Calu3 (cell line): ENCODE data around the gene FOXP2. TPM values are rescaled to one million over a fixed set of nuclear protein-coding genes. Genes with fewer than 3 reads are reported as not detected.

Source experiments
- BruUV-seq: library from RNA; stranded (reverse); fragments of 400-500 nt; replicated peaks from 2 replicates; lab custom pipeline; 2021; lab: Mats Ljungman, UMichigan
- CTCF ChIA-PET: fragments of 300-600 bp; sonication (Branson Sonifier 250); formaldehyde crosslinking; loops from one replicate; lab custom pipeline; 2022; ENCODE audit warnings: antibody characterized with exemption; lab: Charles Lee
- DNase-seq: peaks from one replicate; pipeline ENCODE4 v3.0.0; 2022
- H3K27ac Mint-ChIP-seq: one replicate; pipeline ENCODE4 v1.8.0; 2022; ENCODE audit warnings: mixed read lengths; ENCODE audit not compliant: unreplicated experiment
- H3K27me3 Mint-ChIP-seq: one replicate; pipeline ENCODE4 v1.8.0; 2022; ENCODE audit warnings: mixed read lengths; ENCODE audit not compliant: unreplicated experiment
- H3K36me3 Mint-ChIP-seq: one replicate; pipeline ENCODE4 v1.8.0; 2022; ENCODE audit warnings: mild to moderate bottlenecking, moderate library complexity, mixed read lengths; ENCODE audit not compliant: insufficient read depth, unreplicated experiment
- H3K4me1 Mint-ChIP-seq: one replicate; pipeline ENCODE4 v1.8.0; 2022; ENCODE audit warnings: mild to moderate bottlenecking, low read depth, mixed read lengths; ENCODE audit not compliant: unreplicated experiment
- H3K4me3 Mint-ChIP-seq: one replicate; pipeline ENCODE4 v1.8.0; 2022; ENCODE audit warnings: mild to moderate bottlenecking, low read depth, moderate library complexity, mixed read lengths; ENCODE audit not compliant: unreplicated experiment
- H3K9me3 Mint-ChIP-seq: one replicate; pipeline ENCODE4 v1.8.0; 2022; ENCODE audit warnings: low read depth, mixed read lengths; ENCODE audit not compliant: unreplicated experiment
- intact Hi-C: fragments of 100-400 bp; cut with micrococcal nuclease; formaldehyde crosslinking; loops from one replicate; pipeline ENCODE4 v1.10.0; 2022; ENCODE audit not compliant: unreplicated experiment
- total RNA-seq: library from RNA; stranded (reverse); gene quantifications from 2 replicates; pipeline ENCODE4 v1.2.3, GENCODE V29; 2022
- TF ChIP-seq, protein P1 (sequence below): fragments of 200-600 bp; IDR thresholded peaks from one replicate; pipeline ENCODE4 v1.8.0; 2022; ENCODE audit warnings: antibody characterized with exemption; ENCODE audit not compliant: unreplicated experiment

FOXP2 gene
- total RNA-seq, 1 experiment from 2014 or later = 2.5 TPM

DNA sequence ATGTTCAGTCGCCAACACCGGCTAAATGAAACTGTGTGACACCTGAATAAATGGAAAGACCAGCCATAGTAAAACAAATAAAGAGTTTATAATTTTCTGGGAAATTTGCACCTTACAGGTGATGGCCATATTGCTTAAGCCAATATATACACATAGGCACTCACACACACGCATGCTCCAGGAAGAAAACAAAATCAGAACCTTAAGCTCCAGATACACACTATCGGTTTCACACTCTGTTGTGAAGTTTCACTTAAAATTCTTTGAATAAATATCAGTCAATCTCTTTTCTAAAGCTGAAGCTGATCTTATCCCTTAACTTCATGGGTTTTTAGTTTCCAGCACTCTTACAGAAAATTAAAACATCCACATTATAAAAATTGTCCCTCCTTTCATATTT is 280.6 kb downstream of the FOXP2 start:
- H3K27ac Mint-ChIP-seq = no peak overlapping the region
- no peak overlapping the region for H3K4me3 Mint-ChIP-seq
- H3K27me3 Mint-ChIP-seq = no peaks in the 10 kb centered on the region
- TF ChIP-seq, protein P1, sequence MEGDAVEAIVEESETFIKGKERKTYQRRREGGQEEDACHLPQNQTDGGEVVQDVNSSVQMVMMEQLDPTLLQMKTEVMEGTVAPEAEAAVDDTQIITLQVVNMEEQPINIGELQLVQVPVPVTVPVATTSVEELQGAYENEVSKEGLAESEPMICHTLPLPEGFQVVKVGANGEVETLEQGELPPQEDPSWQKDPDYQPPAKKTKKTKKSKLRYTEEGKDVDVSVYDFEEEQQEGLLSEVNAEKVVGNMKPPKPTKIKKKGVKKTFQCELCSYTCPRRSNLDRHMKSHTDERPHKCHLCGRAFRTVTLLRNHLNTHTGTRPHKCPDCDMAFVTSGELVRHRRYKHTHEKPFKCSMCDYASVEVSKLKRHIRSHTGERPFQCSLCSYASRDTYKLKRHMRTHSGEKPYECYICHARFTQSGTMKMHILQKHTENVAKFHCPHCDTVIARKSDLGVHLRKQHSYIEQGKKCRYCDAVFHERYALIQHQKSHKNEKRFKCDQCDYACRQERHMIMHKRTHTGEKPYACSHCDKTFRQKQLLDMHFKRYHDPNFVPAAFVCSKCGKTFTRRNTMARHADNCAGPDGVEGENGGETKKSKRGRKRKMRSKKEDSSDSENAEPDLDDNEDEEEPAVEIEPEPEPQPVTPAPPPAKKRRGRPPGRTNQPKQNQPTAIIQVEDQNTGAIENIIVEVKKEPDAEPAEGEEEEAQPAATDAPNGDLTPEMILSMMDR = no peak
- no TSS peak for BruUV-seq
- no peaks in the 10 kb centered on the region for H3K4me1 Mint-ChIP-seq
- intact Hi-C loops = no loop called here
- H3K9me3 Mint-ChIP-seq = no peaks in the 10 kb centered on the region
- CTCF ChIA-PET = no interaction called here
- no peak for DNase-seq
- no peaks in the 10 kb centered on the region for H3K36me3 Mint-ChIP-seq

DNA sequence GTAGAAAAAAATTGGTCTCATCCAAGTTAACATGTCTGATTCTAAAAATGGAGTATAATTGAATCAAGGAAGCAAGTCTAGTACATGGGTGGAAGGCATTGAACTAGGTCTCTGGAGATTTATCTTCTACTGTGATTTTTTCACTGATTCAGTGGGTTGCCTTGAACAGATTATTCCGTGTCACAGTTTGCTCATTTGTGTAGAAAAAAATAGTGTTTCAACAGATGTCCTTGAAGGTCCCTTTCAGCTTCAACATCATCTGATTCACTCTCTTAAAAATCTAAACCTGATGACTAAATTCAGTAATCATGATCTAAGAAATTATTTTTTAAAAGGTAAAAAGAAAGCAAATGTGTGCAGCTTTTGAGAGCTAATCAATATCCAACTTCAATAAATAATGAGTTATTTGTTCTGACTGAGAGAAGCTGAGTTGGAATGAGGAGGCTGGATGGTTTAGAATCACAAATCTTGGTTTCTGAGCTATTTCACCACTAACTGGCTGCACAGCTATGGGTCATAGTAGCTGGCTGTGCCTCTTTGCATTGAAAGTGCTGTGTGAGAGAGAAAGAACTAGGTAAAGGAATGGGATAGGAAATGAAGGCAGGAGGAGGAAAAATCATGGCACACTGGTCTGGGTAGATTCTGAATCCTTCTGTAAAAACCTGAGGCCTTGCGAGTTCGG is 285.8 kb downstream of the FOXP2 start:
- H3K27me3 Mint-ChIP-seq = no peaks in the 10 kb centered on the region

DNA sequence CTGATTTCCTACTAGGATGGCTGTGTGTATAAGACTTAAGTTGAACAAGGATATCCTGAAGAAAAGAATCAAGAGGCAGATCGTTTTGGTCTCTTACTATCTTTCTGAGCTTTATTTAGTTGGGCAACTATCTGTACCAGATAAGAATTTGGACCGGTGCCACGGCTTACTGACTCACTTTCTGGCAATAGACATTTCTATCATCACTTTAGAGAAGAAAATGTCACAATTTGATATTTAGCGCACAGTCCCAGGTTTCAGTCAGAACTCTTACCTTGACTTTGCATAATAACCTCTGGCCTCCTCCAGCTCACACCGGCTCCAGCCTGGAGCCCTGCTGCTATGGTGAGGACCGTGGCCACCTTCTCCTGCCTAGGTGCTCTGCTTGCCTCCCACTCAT is 289.1 kb downstream of the FOXP2 start:
- no peak for DNase-seq
- TF ChIP-seq, protein P1 = no peak
- Mint-ChIP-seq H3K36me3 (no peaks in the 10 kb centered on the region), H3K4me1 (peaks cover 7% of the 10 kb centered on the region), H3K27me3 (no peaks in the 10 kb centered on the region), H3K9me3 (no peaks in the 10 kb centered on the region), H3K4me3 (no peak overlapping the region), H3K27ac (no peak overlapping the region)
- no TSS peak for BruUV-seq
- intact Hi-C loops = no loop called here
- CTCF ChIA-PET = interaction anchor here (0.6 to 0.7 kb wide), 2 partner anchors 13 to 253 kb away, joined by 3 to 5 read pairs; no protein-coding TSS in a partner anchor

More for the DNA sequence above, 285.8 kb downstream of the FOXP2 start:
- H3K4me3 Mint-ChIP-seq = no peak overlapping the region
- no peaks in the 10 kb centered on the region for H3K9me3 Mint-ChIP-seq
- TF ChIP-seq, protein P1 = no peak
- intact Hi-C loops = no loop called here
- H3K27ac Mint-ChIP-seq = no peak overlapping the region
- BruUV-seq = no TSS peak
- no peak for DNase-seq
- CTCF ChIA-PET = no interaction called here
- no peaks in the 10 kb centered on the region for H3K36me3 Mint-ChIP-seq
- H3K4me1 Mint-ChIP-seq = peaks cover 7% of the 10 kb centered on the region

DNA sequence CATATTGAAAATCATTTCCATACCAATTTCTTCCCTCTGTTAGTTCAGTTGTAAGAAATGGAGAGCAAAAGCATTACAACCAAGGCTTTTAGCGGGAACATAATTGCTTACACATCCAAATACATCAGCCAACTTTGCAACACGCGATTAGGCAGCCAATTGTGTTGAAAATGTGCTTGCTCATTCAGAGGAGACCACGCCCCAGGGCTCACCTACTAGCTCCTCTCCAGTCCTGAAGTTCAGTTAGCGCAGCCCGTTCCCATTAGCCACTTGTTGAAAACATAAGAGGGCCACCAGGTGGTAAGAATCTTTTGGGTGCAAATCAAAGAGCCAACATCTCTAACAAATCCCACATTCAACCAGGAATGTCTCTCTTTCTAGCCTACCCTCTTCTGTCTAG is 294.0 kb downstream of the FOXP2 start:
- BruUV-seq = no TSS peak
- CTCF ChIA-PET = no interaction called here
- H3K36me3 Mint-ChIP-seq = no peaks in the 10 kb centered on the region

More for the DNA sequence above, 294.0 kb downstream of the FOXP2 start:
- Mint-ChIP-seq H3K9me3 (no peaks in the 10 kb centered on the region), H3K4me3 (no peak overlapping the region), H3K27ac (no peak overlapping the region), H3K4me1 (peaks cover 21% of the 10 kb centered on the region), H3K27me3 (no peaks in the 10 kb centered on the region)
- intact Hi-C loops = no loop called here
- TF ChIP-seq, protein P1 = no peak
- no peak for DNase-seq
